Activated CD4-positive, alpha-beta T cell treated with anti-CD3 and anti-CD28 coated beads for 48 hours (primary cell): ENCODE results near the gene IL1F10.

Experiments
- DNase-seq: peaks from one replicate; pipeline ENCODE4 v3.0.0-alpha.2; 2020

The IL1F10 gene

GRCh38 chr2:113067681-113068080 lies at the start of gene IL1F10:
TSS of gene IL1F10 (plus strand) at chr2:113067970. CDS start at chr2:113072739, 4,769 bp downstream.
- no peak for DNase-seq

- DNase-seq: no peak
Observed at GRCh38 chr2:113018509-113018908, 49.3 kb upstream of the IL1F10 start.

- no peak for DNase-seq
Observed at GRCh38 chr2:113021312-113021711, 46.5 kb upstream of the IL1F10 start.

- no peak for DNase-seq
Observed at GRCh38 chr2:113024764-113025163, 43.0 kb upstream of the IL1F10 start.

DNA sequence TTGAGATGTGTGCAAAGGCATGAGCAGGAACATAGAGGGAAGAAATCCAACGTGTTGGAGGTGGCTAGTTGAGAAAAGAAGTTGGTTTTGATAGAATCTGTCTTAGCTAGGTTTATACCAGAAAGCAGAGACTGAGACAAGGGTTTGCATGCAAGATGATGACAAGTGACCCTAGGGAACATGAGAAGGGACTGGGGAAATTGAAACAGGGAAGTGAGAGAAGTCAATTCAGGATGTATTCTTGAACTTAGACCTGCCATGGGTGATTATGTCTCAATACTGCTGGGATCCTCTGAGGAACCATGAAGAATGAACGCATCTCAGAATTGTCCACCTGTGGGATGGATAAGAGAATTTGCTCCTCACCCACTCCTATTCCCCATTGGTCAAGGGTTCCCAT lies 42.0 kb upstream of the IL1F10 start:
- DNase-seq: no peak

DNA sequence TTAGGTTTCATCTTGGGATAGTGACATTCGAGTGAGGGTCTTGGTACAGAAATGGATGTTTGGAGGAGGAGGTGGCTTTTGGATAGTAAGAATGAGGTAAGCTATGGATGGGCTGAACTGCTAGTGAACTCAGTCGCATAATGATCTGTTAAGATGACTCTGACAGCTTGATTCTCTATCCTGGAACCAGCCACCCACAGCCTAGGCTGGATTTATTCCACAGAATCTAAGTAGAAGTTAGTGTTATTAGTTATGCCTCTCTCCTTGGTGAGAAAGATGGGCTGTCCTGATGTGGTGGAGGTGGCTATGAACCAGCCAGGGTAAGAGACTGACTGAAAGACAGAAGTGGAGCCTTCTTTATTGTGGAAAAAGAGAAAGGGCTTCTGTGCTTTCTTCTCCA lies 40.1 kb upstream of the IL1F10 start:
- no peak for DNase-seq

- no peak for DNase-seq
Observed at GRCh38 chr2:113028112-113028511, 39.7 kb upstream of the IL1F10 start.

- no peak for DNase-seq
Observed at GRCh38 chr2:113032737-113033136, 35.0 kb upstream of the IL1F10 start.

GRCh38 chr2:113034016-113034415 lies 33.8 kb upstream of the IL1F10 start:
- DNase-seq: no peak

DNA sequence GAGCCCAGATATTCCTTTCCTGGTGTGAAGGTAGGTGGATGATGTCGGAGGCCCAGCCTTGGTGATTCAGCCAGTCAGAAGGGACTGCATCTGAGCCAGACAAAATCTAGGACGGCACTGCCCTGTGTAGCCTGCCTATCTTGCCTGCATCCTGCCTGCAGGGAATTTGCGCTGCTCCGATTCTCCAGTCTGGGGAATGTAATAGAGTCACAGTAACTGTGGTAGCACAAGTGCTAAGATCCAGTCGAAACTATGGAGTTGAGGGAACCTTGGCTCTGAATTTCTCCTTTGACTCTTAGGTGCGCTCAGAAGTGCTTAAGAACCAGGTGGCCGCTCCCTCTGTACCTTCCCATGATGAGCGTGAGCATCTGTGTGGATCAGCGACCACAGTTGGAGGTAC lies 31.0 kb upstream of the IL1F10 start:
- DNase-seq: no peak

DNA sequence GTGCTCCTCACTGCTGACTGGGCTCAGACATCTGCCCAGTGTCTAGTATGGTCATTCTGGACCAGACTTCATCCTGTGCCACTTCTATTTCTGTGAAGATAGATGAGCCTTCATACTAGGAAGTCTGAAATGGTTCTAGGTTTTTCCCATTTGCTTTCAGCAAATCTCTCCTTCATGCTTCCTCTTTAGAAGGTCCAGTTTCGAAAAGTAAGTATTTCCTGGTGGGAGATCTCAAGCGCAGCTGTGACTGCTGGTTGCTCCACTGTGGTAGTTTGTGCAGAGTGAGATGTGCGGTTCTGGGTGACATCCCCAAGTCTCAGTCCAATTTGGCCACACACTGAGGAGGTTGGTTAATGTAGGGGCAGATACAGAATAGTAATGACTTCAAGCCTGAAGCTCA lies 29.5 kb upstream of the IL1F10 start:
- no peak for DNase-seq

DNA sequence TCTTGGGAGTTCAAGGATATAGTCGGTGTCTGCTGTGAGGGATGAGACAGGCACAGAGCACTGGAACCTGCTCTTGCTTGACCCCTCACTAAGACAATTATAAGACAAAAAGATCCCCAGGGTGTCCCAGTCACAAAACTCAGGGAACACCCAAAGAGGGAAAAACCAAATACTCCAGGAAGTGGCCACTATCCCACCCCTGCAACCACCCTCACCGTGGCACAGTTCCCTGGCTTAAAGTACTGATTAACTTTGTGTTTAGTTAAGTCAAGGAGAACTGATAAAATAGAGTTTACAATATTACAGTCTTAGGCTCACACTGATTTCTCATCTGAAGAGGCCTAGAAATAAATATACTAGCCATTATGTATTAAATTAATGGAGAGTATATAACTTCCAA lies 28.6 kb upstream of the IL1F10 start:
- no peak for DNase-seq

- no peak for DNase-seq
Observed at GRCh38 chr2:113039719-113040118, 28.1 kb upstream of the IL1F10 start.

- DNase-seq: no peak
Observed at GRCh38 chr2:113041871-113042270, 25.9 kb upstream of the IL1F10 start.

GRCh38 chr2:113046465-113046864 lies 21.3 kb upstream of the IL1F10 start:
- no peak for DNase-seq

GRCh38 chr2:113050921-113051895 lies 16.6 kb upstream of the IL1F10 start:
- DNase-seq: no peak

- DNase-seq: no peak
Observed at GRCh38 chr2:113052396-113052917, 15.3 kb upstream of the IL1F10 start, which contains the start of gene IL36B. TSS of gene IL36B (minus strand) at chr2:113052867.

DNA sequence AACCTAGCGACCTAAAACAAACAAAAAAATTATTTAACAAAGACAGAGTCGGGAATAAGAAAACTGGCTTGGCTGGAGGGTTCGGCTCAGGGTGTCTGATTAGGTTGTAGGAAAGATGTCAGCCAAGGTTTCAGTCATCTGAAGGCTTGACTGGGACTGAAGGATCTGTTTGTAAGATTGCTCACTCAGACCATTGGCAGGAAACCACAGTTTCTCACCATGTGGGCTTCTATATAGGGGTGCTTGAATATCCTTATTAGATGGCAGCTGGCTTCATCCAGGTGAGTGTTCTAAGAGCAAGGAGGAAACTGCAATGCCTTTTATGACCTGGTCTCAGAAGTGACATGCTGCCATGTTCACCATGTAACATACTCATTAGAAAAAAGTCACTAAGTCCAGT lies 14.1 kb upstream of the IL1F10 start:
- no peak for DNase-seq

- DNase-seq: no peak
Observed at GRCh38 chr2:113054066-113054465, 13.7 kb upstream of the IL1F10 start.

- no peak for DNase-seq
Observed at GRCh38 chr2:113056521-113056920, 11.2 kb upstream of the IL1F10 start.

DNA sequence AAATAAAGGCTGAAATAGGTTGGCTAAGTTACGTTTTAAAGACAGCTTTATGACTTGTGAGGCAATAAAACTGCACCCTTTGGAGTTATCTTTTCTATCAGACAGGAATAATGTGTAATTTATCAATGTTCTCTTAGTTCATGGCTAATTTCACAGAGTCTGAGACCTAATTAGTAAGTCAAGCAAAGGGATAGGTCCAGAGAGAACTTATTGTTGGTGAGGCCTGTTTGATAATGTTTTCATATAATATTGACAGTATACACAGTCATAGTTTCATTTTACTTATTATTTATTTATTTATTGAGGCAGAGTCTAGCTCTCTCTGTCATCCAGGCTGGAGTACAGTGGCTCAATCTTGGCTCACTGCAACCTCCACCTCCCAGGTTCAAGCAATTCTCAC lies 10.7 kb upstream of the IL1F10 start:
- no peak for DNase-seq

- DNase-seq: no peak
Observed at GRCh38 chr2:113058411-113058994, 9.3 kb upstream of the IL1F10 start.

DNA sequence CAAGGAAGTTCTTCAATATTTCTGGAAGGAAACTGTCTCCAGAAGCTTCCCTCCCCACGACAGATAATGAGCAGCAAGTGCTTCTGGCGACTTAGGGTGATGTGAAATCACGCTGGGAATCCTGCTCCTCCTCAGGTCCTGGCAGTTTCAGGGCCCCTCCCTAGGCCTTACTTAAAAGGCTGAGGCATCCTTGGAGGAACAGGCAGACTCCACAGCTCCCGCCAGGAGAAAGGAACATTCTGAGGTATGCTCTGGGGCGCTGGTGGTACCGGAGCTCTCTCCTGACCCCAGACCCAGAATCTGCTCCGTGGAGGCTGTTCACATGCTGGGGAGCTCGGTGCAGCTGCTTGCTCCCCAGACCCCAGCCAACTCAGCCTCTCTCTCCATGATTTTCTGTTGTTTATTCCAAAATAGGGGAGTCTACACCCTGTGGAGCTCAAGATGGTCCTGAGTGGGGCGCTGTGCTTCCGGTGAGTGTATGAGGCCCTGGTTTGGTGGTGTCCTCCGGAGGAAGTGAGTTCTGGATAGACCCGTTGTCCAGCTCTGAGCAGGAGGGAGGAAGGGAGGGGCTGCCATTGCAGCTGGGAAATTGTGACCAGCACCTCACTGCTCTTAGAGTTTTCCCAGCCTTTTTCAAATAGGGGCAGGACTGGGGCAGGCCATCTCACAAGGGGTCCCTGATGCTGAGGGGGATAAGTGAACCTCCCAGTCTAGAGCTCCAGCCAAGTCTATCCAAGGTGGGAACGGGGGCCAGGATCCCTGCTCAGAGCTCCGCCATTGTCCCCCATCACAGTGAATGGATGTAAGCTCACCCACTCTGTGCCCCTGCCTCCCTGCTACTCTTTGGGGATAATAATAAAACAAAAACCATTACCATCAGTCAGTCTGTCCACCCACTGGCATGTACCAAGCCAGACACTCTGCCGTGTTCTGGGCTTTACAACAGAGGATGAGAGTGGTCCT lies 8.5 kb upstream of the IL1F10 start, which contains the start of gene IL36RN:
Gene IL36RN (plus strand): TSS at position 201 of the 963 bp plus-strand sequence. CDS start 241 bp downstream, at position 442.
- no peak for DNase-seq
